HG03342 (cell line): Measurements from ENCODE around the gene NIT1.

ENCODE experiments used
- ATAC-seq: cut with Tn5 transposase; IDR thresholded peaks from one replicate; pipeline ENCODE4 v1.9.1; 2021; ENCODE audit warnings: mild to moderate bottlenecking, moderate library complexity; ENCODE audit not compliant: unreplicated experiment

The NIT1 gene

GRCh38 chr1:161117759-161118581 is at the start of gene NIT1, which contains the start of gene PFDN2:
TSS of gene NIT1 (plus strand) at chr1:161118105. CDS start at chr1:161118177, 72 bp downstream.
TSS of gene PFDN2 (minus strand) at chr1:161118037. CDS start at chr1:161118026, 11 bp downstream.
- ATAC-seq, result peak; percentile 82

- peak; percentile 55 for ATAC-seq
Measured at GRCh38 chr1:161068306-161069234, 49.3 kb upstream of the NIT1 start.

GRCh38 chr1:161069241-161069640 is 48.7 kb upstream of the NIT1 start:
- no peak for ATAC-seq

- peak; percentile 85 for ATAC-seq
Measured at GRCh38 chr1:161069731-161070270, 48.1 kb upstream of the NIT1 start, which contains the start of gene ARHGAP30. TSS of gene ARHGAP30 (minus strand) at chr1:161069891. CDS start at chr1:161069624, 267 bp downstream.

- no peak for ATAC-seq
Measured at GRCh38 chr1:161070761-161071160, 47.1 kb upstream of the NIT1 start.

GRCh38 chr1:161071886-161072371 is 46.0 kb upstream of the NIT1 start:
- ATAC-seq, result no peak

- no peak for ATAC-seq
Measured at GRCh38 chr1:161072751-161073449, 45.0 kb upstream of the NIT1 start.

GRCh38 chr1:161073474-161074121 is 44.3 kb upstream of the NIT1 start:
- ATAC-seq, result no peak

- ATAC-seq, result no peak
Measured at GRCh38 chr1:161074676-161075368, 43.1 kb upstream of the NIT1 start.

- no peak for ATAC-seq
Measured at GRCh38 chr1:161076410-161076809, 41.5 kb upstream of the NIT1 start.

GRCh38 chr1:161077426-161077825 is 40.5 kb upstream of the NIT1 start:
- no peak for ATAC-seq

- ATAC-seq, result no peak
Measured at GRCh38 chr1:161079436-161080110, 38.3 kb upstream of the NIT1 start.

GRCh38 chr1:161080441-161081405 is 37.2 kb upstream of the NIT1 start:
- ATAC-seq, result no peak

- ATAC-seq, result no peak
Measured at GRCh38 chr1:161081519-161081918, 36.4 kb upstream of the NIT1 start.

GRCh38 chr1:161082483-161082882 is 35.4 kb upstream of the NIT1 start:
- ATAC-seq, result no peak

- no peak for ATAC-seq
Measured at GRCh38 chr1:161082996-161083747, 34.7 kb upstream of the NIT1 start.
